Measurements from ENCODE around the gene AP5S1.

- TF ChIP-seq CTCF (IDR thresholded peaks at IDR 0.05; ENCODE audit: insufficient read depth, low read length) (no peak), POLR2AphosphoS5 (IDR thresholded peaks at IDR 0.05; ENCODE audit: low read depth) (no peak)
These were observed 6.1 kb downstream of the AP5S1 start for GRCh38 chr20:3826420-3826819.

Data from HL-60 (cell line).